Activated CD8-positive, alpha-beta T cell treated with anti-CD3 and anti-CD28 coated beads for 36 hours (primary cell): Measurements from ENCODE around the gene ARSB. TPM values are rescaled to one million over a fixed set of nuclear protein-coding genes. Genes with fewer than 3 reads are reported as not detected.

Source experiments
- ATAC-seq: fragments of 200-7000 bp; cut with Tn5 transposase; one replicate; pipeline ENCODE4 v1.10.0; 2021; ENCODE audit warnings: mild to moderate bottlenecking, moderate library complexity
- CTCF ChIA-PET: fragments of 350-600 bp; sonication (Branson Sonifier 250); formaldehyde crosslinking; loops from one replicate; lab custom pipeline; 2021; ENCODE audit warnings: antibody characterized with exemption; lab: Charles Lee
- POLR2A ChIA-PET: fragments of 350-600 bp; sonication (Branson Sonifier 250); formaldehyde crosslinking; loops from one replicate; lab custom pipeline; 2021; ENCODE audit warnings: antibody characterized with exemption; lab: Charles Lee
- DNase-seq: peaks from one replicate; pipeline ENCODE4 v3.0.0-alpha.2; 2020
- H3K27ac Mint-ChIP-seq: one replicate; pipeline ENCODE4 v1.8.0; 2021; ENCODE audit warnings: mild to moderate bottlenecking, mixed read lengths
- H3K27me3 Mint-ChIP-seq: one replicate; pipeline ENCODE4 v1.8.0; 2021; ENCODE audit warnings: mixed read lengths
- H3K36me3 Mint-ChIP-seq: one replicate; pipeline ENCODE4 v1.8.0; 2021; ENCODE audit warnings: low read depth, mixed read lengths
- H3K4me1 Mint-ChIP-seq: one replicate; pipeline ENCODE4 v1.8.0; 2021; ENCODE audit warnings: low read depth, mixed read lengths
- H3K4me3 Mint-ChIP-seq: one replicate; pipeline ENCODE4 v1.8.0; 2021; ENCODE audit warnings: mild to moderate bottlenecking, moderate library complexity, mixed read lengths
- H3K9me3 Mint-ChIP-seq: one replicate; pipeline ENCODE4 v1.8.0; 2021; ENCODE audit warnings: mixed read lengths
- CTCF ChIP-seq: fragments of 200-600 bp; IDR thresholded peaks from one replicate; pipeline ENCODE4 v1.8.0; 2022; ENCODE audit warnings: antibody characterized with exemption, mild to moderate bottlenecking
- intact Hi-C: fragments of 100-400 bp; cut with micrococcal nuclease; formaldehyde crosslinking; loops from one replicate; pipeline ENCODE4 v1.10.0; 2022
- total RNA-seq, 2 experiments: library from RNA; stranded (reverse); gene quantifications; one replicate each; pipeline ENCODE4 v1.2.3, GENCODE V29; 2021

Gene ARSB
- total RNA-seq, 2 experiments from 2014 or later: 8.8 to 9.1 TPM

DNA sequence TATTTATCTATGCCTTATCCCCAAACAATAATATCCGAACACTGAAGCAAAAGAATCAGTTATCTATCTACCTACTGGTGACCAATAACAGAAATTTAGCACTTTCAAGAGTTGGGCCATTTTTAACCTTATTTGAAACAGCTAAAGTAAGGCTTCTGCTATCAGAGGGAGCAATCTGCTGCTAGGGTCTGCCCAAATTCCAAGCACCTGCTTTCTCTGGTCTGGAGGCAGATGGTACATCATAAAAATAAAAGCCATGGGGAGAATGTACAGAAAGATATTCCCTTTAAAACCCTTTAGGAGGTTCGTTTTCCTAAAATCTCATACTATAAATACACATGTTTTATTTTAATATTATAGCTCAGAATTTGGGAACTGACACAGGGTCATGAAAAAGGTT is 37.7 kb upstream of the ARSB start:
- ATAC-seq (no peak), DNase-seq (no peak)
- intact Hi-C loops: loop anchor here (5.0 to 10.0 kb wide), 2 partner anchors 85 to 442 kb away; no protein-coding TSS in a partner anchor
- H3K27me3 Mint-ChIP-seq: peaks cover 44% of the 10 kb centered on the region
- ChIA-PET CTCF (interaction anchor here (0.6 to 9.6 kb wide), 13 partner anchors 7 to 1061 kb away, joined by 3 to 384 read pairs (median 21); partner anchors contain the start of gene ARSB), POLR2A (interaction anchor here (1.0 to 1.4 kb wide), 2 partner anchors 12 to 38 kb away, joined by 3 to 4 read pairs; partner anchors contain the start of gene ARSB)
- no peaks in the 10 kb centered on the region for H3K36me3 Mint-ChIP-seq
- no peak for TF ChIP-seq CTCF
- no peak overlapping the region for H3K27ac Mint-ChIP-seq
- peaks cover 5% of the 10 kb centered on the region for H3K4me1 Mint-ChIP-seq
- no peak overlapping the region for H3K4me3 Mint-ChIP-seq
- no peaks in the 10 kb centered on the region for H3K9me3 Mint-ChIP-seq

- Mint-ChIP-seq H3K27ac (no peak overlapping the region), H3K4me1 (peaks cover 5% of the 10 kb centered on the region), H3K36me3 (no peaks in the 10 kb centered on the region), H3K9me3 (no peaks in the 10 kb centered on the region), H3K27me3 (peaks cover 45% of the 10 kb centered on the region), H3K4me3 (no peak overlapping the region)
- ChIA-PET POLR2A (no interaction called here), CTCF (interaction anchor here (0.7 to 9.6 kb wide), 14 partner anchors 8 to 443 kb away, joined by 3 to 384 read pairs (median 7); partner anchors contain the start of gene ARSB)
- DNase-seq (no peak), ATAC-seq (no peak)
- TF ChIP-seq CTCF: no peak
- intact Hi-C loops: loop anchor here (5.0 to 10.0 kb wide), 2 partner anchors 86 to 443 kb away; no protein-coding TSS in a partner anchor
Observed at GRCh38 chr5:79021753-79022152, 36.6 kb upstream of the ARSB start.

GRCh38 chr5:79020861-79021561 is 35.9 kb upstream of the ARSB start:
- TF ChIP-seq CTCF: peak; percentile 68

GRCh38 chr5:79014631-79015030 is 29.5 kb upstream of the ARSB start:
- no peak overlapping the region for H3K27ac Mint-ChIP-seq
- H3K27me3 Mint-ChIP-seq: peaks cover 30% of the 10 kb centered on the region
- DNase-seq (no peak), ATAC-seq (no peak)
- H3K9me3 Mint-ChIP-seq: peaks cover 8% of the 10 kb centered on the region
- intact Hi-C loops: no loop called here
- H3K4me1 Mint-ChIP-seq: no peaks in the 10 kb centered on the region
- ChIA-PET CTCF (interaction anchor here (1.6 to 2.7 kb wide), 2 partner anchors 10 to 12 kb away, joined by 4 to 24 read pairs; no protein-coding TSS in a partner anchor), POLR2A (no interaction called here)
- no peak for TF ChIP-seq CTCF
- no peak overlapping the region for H3K4me3 Mint-ChIP-seq
- H3K36me3 Mint-ChIP-seq: peaks cover 4% of the 10 kb centered on the region

More at GRCh38 chr5:79020861-79021561, 35.9 kb upstream of the ARSB start:
- H3K9me3 Mint-ChIP-seq: no peaks in the 10 kb centered on the region
- peaks cover 5% of the 10 kb centered on the region for H3K4me1 Mint-ChIP-seq
- ChIA-PET CTCF (interaction anchor here (0.6 to 9.6 kb wide), 25 partner anchors 9 to 441 kb away, joined by 3 to 384 read pairs (median 5); partner anchors contain the start of gene ARSB), POLR2A (interaction anchor here (0.6 kb wide), 1 partner anchor 90 kb away, joined by 3 read pairs; no protein-coding TSS in a partner anchor)
- intact Hi-C loops: loop anchor here (5.0 to 10.0 kb wide), 2 partner anchors 86 to 444 kb away; no protein-coding TSS in a partner anchor
- no peaks in the 10 kb centered on the region for H3K36me3 Mint-ChIP-seq
- no peak overlapping the region for H3K4me3 Mint-ChIP-seq
- peaks cover 41% of the 10 kb centered on the region for H3K27me3 Mint-ChIP-seq
- no peak overlapping the region for H3K27ac Mint-ChIP-seq
- ATAC-seq (peak; percentile 51), DNase-seq (peak; percentile 66)

DNA sequence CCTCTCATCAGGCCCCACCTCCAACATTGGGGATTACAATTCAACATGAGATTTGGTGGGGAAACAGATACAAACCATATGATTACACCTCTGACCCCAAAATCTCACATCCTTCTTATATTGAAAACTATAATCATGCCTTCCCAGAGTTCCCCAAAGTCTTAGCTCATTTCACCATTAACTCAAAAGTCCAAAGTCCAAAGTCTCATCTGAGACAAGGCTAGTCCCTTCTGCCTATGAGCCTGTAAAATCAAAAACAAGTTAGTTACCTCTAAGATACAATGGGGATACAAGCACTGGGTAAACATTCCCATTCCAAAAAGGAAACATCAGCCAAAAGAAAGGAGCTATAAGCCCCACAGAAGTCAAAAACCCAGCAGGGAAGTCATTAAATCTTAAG is 26.8 kb upstream of the ARSB start:
- Mint-ChIP-seq H3K27ac (no peak overlapping the region), H3K36me3 (peaks cover 4% of the 10 kb centered on the region), H3K4me1 (no peaks in the 10 kb centered on the region), H3K4me3 (no peak overlapping the region), H3K27me3 (peaks cover 18% of the 10 kb centered on the region), H3K9me3 (peaks cover 8% of the 10 kb centered on the region)
- intact Hi-C loops: no loop called here
- TF ChIP-seq CTCF: no peak
- ATAC-seq (no peak), DNase-seq (no peak)
- ChIA-PET CTCF (interaction anchor here (1.8 to 1.9 kb wide), 2 partner anchors 8 to 13 kb away, joined by 10 to 13 read pairs; no protein-coding TSS in a partner anchor), POLR2A (no interaction called here)
